Sigmoid colon (tissue), 4 donors: ENCODE results near the gene WDR26.

Experiments
- CTCF ChIP-seq, 4 experiments: fragments of 450-650 bp in 3 of 4; fragments of 200-600 bp in 1 of 4; IDR thresholded peaks; one replicate each; pipeline ENCODE4 v1.5.1; 2016 to 2019; ENCODE audit warnings: antibody characterized with exemption in 4 of 4, mild to moderate bottlenecking in 3 of 4, moderate library complexity in 2 of 4
- EP300 ChIP-seq, 4 donors: sonication (generic); formaldehyde crosslinking; IDR thresholded peaks; one replicate each; pipeline ENCODE4 v1.6.1; 2017; ENCODE audit warnings: antibody characterized with exemption in 4 of 4
- POLR2A ChIP-seq, 2 donors: fragments of 450-650 bp; IDR thresholded peaks; one replicate each; pipeline ENCODE4 v1.6.1; 2016; ENCODE audit warnings: antibody characterized with exemption in 2 of 2, mild to moderate bottlenecking in 2 of 2, moderate library complexity in 2 of 2
- POLR2AphosphoS5 ChIP-seq, 4 donors: sonication (generic); formaldehyde crosslinking; IDR thresholded peaks; one replicate each; pipeline ENCODE4 v1.6.1; 2017; ENCODE audit warnings: antibody characterized with exemption in 4 of 4

- no peak for TF ChIP-seq CTCF (IDR thresholded peaks at IDR 0.05)
- TF ChIP-seq POLR2AphosphoS5 (IDR thresholded peaks at IDR 0.05): no peak
- no peak for TF ChIP-seq EP300 (IDR thresholded peaks at IDR 0.05)
- TF ChIP-seq POLR2A (IDR thresholded peaks at IDR 0.05): no peak
Observed at GRCh38 chr1:224359207-224359606, 75.4 kb downstream of the WDR26 start.
